Astrocyte of the spinal cord (primary cell): ENCODE results near the gene MTAP.

Experiments
- DNase-seq: peaks from one replicate; pipeline ENCODE4 v3.0.0; 2011; ENCODE audit warnings: low read depth, low spot score
- H3K4me3 ChIP-seq: 2 replicates; pipeline ENCODE4 v1.5.1; 2011; ENCODE audit warnings: low read depth, mild to moderate bottlenecking, low read length, moderate library complexity
- in situ Hi-C: cut with HindIII; loops from 2 replicates; pipeline ENCODE4 v1.10.0; 2017; ENCODE audit warnings: low sequenced_read_pairs
- TF ChIP-seq, protein P1 (sequence below): IDR thresholded peaks from 2 replicates; pipeline ENCODE4 v1.5.1; 2012; ENCODE audit warnings: low read depth, mild to moderate bottlenecking, low read length, inconsistent platforms

Gene MTAP

GRCh38 chr9:21764846-21765245 lies 37.6 kb upstream of the MTAP start:
- in situ Hi-C loops, result no loop called here
- TF ChIP-seq, protein P1, sequence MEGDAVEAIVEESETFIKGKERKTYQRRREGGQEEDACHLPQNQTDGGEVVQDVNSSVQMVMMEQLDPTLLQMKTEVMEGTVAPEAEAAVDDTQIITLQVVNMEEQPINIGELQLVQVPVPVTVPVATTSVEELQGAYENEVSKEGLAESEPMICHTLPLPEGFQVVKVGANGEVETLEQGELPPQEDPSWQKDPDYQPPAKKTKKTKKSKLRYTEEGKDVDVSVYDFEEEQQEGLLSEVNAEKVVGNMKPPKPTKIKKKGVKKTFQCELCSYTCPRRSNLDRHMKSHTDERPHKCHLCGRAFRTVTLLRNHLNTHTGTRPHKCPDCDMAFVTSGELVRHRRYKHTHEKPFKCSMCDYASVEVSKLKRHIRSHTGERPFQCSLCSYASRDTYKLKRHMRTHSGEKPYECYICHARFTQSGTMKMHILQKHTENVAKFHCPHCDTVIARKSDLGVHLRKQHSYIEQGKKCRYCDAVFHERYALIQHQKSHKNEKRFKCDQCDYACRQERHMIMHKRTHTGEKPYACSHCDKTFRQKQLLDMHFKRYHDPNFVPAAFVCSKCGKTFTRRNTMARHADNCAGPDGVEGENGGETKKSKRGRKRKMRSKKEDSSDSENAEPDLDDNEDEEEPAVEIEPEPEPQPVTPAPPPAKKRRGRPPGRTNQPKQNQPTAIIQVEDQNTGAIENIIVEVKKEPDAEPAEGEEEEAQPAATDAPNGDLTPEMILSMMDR, result no peak
- DNase-seq, result peak; percentile 31
- no peak overlapping the region for H3K4me3 ChIP-seq

DNA sequence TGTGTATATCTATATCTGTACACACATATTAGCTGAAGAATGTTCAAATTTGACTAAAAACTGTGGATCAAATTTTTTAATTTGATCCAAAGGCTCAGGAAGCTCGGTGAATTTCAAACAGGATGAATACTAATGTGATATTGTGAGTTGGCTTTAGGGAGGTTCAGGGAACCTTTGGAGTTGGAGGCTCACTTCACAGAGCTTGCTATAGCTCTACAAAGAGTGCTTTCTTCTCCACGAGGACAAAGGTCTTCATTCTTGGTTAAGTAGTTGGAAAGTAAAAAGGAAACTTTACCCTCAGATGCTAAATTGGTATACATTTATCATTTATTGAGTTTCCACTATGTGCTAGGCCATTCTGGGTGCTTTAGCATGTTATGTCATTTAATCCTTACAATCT lies 36.3 kb upstream of the MTAP start:
- H3K4me3 ChIP-seq, result no peak overlapping the region
- DNase-seq, result no peak
- TF ChIP-seq, protein P1, result no peak
- in situ Hi-C loops, result no loop called here

DNA sequence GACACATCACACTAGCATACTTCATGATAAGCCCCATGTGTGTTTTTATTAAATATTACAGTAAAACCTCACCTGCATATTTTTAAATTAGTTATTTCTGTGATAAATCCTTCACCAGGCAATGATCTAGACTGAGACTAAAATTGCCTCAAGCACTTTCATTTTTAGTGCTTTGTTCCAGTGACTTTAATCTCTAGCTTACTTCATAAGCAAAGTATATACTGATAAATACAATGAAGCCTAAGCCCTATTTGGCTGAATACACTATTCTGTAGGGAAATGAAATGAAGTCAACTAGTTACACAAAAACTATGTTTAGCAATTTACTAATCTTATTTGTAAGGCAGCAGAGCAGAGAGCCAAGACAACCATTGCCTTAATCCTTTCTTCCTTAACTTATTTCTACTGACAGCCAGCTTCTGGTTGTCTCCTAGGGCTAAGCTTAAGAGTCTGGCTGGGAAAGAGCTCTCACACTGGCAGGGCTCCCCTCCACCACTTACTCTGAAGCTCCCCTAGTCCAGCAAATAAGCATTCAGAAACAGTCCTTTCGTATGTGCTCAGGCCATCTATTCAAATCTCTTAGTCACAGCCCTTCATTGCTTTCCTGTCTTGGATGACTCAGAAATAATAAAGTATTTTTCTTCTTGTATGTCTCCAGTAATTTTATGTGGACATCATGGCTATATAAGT lies 31.4 kb upstream of the MTAP start:
- in situ Hi-C loops, result no loop called here
- DNase-seq, result peak; percentile 89

DNA sequence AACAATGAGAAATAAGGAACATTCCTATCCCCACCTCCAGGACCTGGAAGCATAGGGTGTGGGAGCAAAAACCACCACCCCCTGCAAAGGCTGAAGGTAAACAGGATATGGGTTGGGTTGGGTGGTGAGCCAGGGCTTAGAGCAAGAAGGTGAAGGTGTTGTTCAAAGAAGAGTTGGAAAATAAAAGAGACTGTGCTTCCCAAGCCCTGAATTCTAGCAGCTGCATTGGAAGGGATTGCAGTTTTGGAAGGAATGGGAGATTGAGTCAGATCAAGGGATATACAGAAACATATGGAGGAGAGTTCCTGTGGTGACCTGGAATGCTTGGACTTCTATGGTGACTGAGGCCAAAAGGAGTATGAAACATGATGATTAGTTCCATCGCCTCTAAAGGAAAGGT lies 24.7 kb upstream of the MTAP start:
- DNase-seq, result peak; percentile 72
- in situ Hi-C loops, result loop anchor here (25.0 kb wide), 1 partner anchor 190 kb away; no protein-coding TSS in a partner anchor
- TF ChIP-seq, protein P1, result no peak
- no peak overlapping the region for H3K4me3 ChIP-seq

More for the DNA sequence above, 31.4 kb upstream of the MTAP start:
- TF ChIP-seq, protein P1, result no peak
- no peak overlapping the region for H3K4me3 ChIP-seq

DNA sequence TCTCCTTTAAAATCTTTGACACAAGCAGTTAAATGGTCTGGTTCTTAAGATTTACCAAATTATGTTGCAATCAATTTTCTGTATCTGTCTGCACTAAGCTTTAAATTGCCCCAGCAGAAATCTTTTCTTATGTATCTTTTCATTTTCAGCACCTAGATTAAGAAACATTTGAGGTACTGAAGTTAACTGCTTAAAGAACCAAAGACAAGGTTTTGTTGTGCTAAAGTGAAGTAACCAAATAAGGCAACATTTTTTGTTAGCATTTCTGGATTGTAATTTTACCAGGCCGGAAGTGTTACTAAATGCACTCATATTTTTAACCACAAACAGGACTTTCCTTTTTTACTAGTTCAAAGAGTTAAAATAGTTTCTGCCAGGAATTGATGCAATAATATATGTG lies 24.1 kb upstream of the MTAP start:
- no peak overlapping the region for H3K4me3 ChIP-seq
- in situ Hi-C loops, result loop anchor here (25.0 kb wide), 1 partner anchor 191 kb away; no protein-coding TSS in a partner anchor
- DNase-seq, result peak; percentile 44
- TF ChIP-seq, protein P1, result no peak

- no peak for DNase-seq
Measured at GRCh38 chr9:21779397-21779796, 23.0 kb upstream of the MTAP start.

More at GRCh38 chr9:21779397-21779796, 23.0 kb upstream of the MTAP start:
- no peak overlapping the region for H3K4me3 ChIP-seq
- TF ChIP-seq, protein P1, result no peak
- in situ Hi-C loops, result loop anchor here (25.0 kb wide), 1 partner anchor 192 kb away; no protein-coding TSS in a partner anchor
